GM12891 (cell line): ENCODE results near the gene MYF6.

Experiments used
- DNase-seq: peaks from one replicate; pipeline ENCODE4 v3.0.0; 2011; ENCODE audit warnings: low spot score; ENCODE audit not compliant: insufficient read length
- FAIRE-seq: peaks from 2 replicates; lab custom pipeline; 2011; peaks lifted over from hg19 to GRCh38; lab: Jason Lieb, UNC
- PAX5 ChIP-seq: IDR thresholded peaks from 2 replicates; pipeline ENCODE4 v1.6.1; 2011; ENCODE audit warnings: low read length, moderate library complexity, mild to moderate bottlenecking; ENCODE audit not compliant: insufficient read depth, severe bottlenecking
- POLR2A ChIP-seq: IDR thresholded peaks from 2 replicates; pipeline ENCODE4 v1.6.1; 2011; ENCODE audit warnings: low read depth, low read length, control low read depth
- POLR2AphosphoS5 ChIP-seq: IDR thresholded peaks from 2 replicates; pipeline ENCODE4 v1.6.1; 2011; ENCODE audit warnings: low read depth, low read length, control low read depth
- POU2F2 ChIP-seq: IDR thresholded peaks from 2 replicates; pipeline ENCODE4 v1.6.1; 2011; ENCODE audit warnings: low read depth, mild to moderate bottlenecking, control low read depth, low read length, moderate library complexity
- SPI1 ChIP-seq: IDR thresholded peaks from 2 replicates; pipeline ENCODE4 v1.6.1; 2011; ENCODE audit warnings: low read depth, low read length, control low read depth
- TAF1 ChIP-seq: IDR thresholded peaks from 2 replicates; pipeline ENCODE4 v1.6.1; 2011; ENCODE audit warnings: low read depth, low read length, control low read depth

Gene MYF6

GRCh38 chr12:80684077-80684495 is 23.3 kb upstream of the MYF6 start:
- no peak for FAIRE-seq
- TF ChIP-seq POLR2AphosphoS5 (no peak), SPI1 (no peak), POU2F2 (no peak), POLR2A (no peak), PAX5 (no peak), TAF1 (no peak)
- no peak for DNase-seq

- DNase-seq (no peak), FAIRE-seq (no peak)
- TF ChIP-seq POLR2A (no peak), POU2F2 (no peak), SPI1 (no peak), POLR2AphosphoS5 (no peak), PAX5 (no peak), TAF1 (no peak)
These were observed 17.3 kb upstream of the MYF6 start for GRCh38 chr12:80690090-80690489.

- TF ChIP-seq POLR2AphosphoS5 (no peak), POLR2A (no peak), POU2F2 (no peak), PAX5 (no peak), SPI1 (no peak), TAF1 (no peak)
- DNase-seq, result no peak
- FAIRE-seq, result no peak
These were observed 16.9 kb upstream of the MYF6 start for GRCh38 chr12:80690513-80690912.

GRCh38 chr12:80692114-80692513 is 15.3 kb upstream of the MYF6 start:
- FAIRE-seq (no peak), DNase-seq (no peak)
- no peak for TF ChIP-seq POLR2A
- TF ChIP-seq POU2F2, result no peak
- no peak for TF ChIP-seq PAX5
- TF ChIP-seq TAF1, result no peak
- TF ChIP-seq POLR2AphosphoS5, result no peak
- TF ChIP-seq SPI1, result peak; percentile 29; the same call in 1 of the 2 replicates

GRCh38 chr12:80697270-80697887 is 10.1 kb upstream of the MYF6 start:
- DNase-seq (no peak), FAIRE-seq (no peak)
- TF ChIP-seq TAF1, result no peak

GRCh38 chr12:80698256-80698655 is 9.2 kb upstream of the MYF6 start:
- FAIRE-seq (no peak), DNase-seq (no peak)
- TF ChIP-seq PAX5 (no peak), POLR2A (no peak), SPI1 (no peak), TAF1 (no peak), POLR2AphosphoS5 (no peak), POU2F2 (no peak)

- DNase-seq (no peak), FAIRE-seq (no peak)
- no peak for TF ChIP-seq TAF1
- no peak for TF ChIP-seq POU2F2
- TF ChIP-seq POLR2AphosphoS5, result no peak
- TF ChIP-seq PAX5, result no peak
- TF ChIP-seq POLR2A, result no peak
- TF ChIP-seq SPI1, result no peak
These were observed 8.4 kb upstream of the MYF6 start for GRCh38 chr12:80698847-80699542.

- TF ChIP-seq SPI1 (no peak), TAF1 (no peak), POU2F2 (no peak), POLR2A (no peak), PAX5 (no peak)
- FAIRE-seq, result no peak
- no peak for DNase-seq
These were observed 7.1 kb upstream of the MYF6 start for GRCh38 chr12:80700327-80700726.

GRCh38 chr12:80701388-80701787 is 6.0 kb upstream of the MYF6 start:
- no peak for DNase-seq
- no peak for FAIRE-seq

GRCh38 chr12:80702889-80703805 is 4.3 kb upstream of the MYF6 start:
- TF ChIP-seq PAX5 (no peak), POLR2AphosphoS5 (no peak), POLR2A (no peak), SPI1 (peak; percentile 75)
- DNase-seq (no peak), FAIRE-seq (peak; percentile 31)

More at GRCh38 chr12:80701388-80701787, 6.0 kb upstream of the MYF6 start:
- TF ChIP-seq SPI1 (no peak), POU2F2 (no peak), PAX5 (no peak)
